ENCODE results near the gene SESN1.

The SESN1 gene

GRCh38 chr6:108941859-108942258 lies 152.8 kb downstream of the SESN1 start:
- DNase-seq (ENCODE audit: low read depth in 2 of 3, low spot score in 1 of 3): no peak

GRCh38 chr6:108941281-108941680 lies 153.4 kb downstream of the SESN1 start:
- no peak for DNase-seq (ENCODE audit: low read depth in 2 of 3, low spot score in 1 of 3)

GRCh38 chr6:108940741-108941140 lies 153.9 kb downstream of the SESN1 start:
- DNase-seq (ENCODE audit: low read depth in 2 of 3, low spot score in 1 of 3): no peak

GRCh38 chr6:108937170-108937569 lies 157.5 kb downstream of the SESN1 start:
- DNase-seq (ENCODE audit: low read depth in 2 of 3, low spot score in 1 of 3): no peak

All from stimulated activated CD4-positive, alpha-beta T cell treated with anti-CD3 and anti-CD28 coated beads, Interleukin-12 subunit alpha, Interleukin-12 subunit beta, amount 100 ng/mL, for 48 hours (primary cell).